Stimulated activated CD8-positive, alpha-beta memory T cell treated with anti-CD3 and anti-CD28 coated beads, Interleukin-7, amount 100 ng/mL, for 1 hour (primary cell): ENCODE data around the gene PIM1.
"Not testable (repeated sequence)": the region's sequence is repeated elsewhere in the genome, so short reads cannot be mapped to it uniquely, and the experiment has no call there.

Source experiments
- DNase-seq, 2 donors: peaks; one replicate each; pipeline ENCODE4 v3.0.0-alpha.2; 2020; ENCODE audit warnings: low read depth in 2 of 2

PIM1 gene

DNA sequence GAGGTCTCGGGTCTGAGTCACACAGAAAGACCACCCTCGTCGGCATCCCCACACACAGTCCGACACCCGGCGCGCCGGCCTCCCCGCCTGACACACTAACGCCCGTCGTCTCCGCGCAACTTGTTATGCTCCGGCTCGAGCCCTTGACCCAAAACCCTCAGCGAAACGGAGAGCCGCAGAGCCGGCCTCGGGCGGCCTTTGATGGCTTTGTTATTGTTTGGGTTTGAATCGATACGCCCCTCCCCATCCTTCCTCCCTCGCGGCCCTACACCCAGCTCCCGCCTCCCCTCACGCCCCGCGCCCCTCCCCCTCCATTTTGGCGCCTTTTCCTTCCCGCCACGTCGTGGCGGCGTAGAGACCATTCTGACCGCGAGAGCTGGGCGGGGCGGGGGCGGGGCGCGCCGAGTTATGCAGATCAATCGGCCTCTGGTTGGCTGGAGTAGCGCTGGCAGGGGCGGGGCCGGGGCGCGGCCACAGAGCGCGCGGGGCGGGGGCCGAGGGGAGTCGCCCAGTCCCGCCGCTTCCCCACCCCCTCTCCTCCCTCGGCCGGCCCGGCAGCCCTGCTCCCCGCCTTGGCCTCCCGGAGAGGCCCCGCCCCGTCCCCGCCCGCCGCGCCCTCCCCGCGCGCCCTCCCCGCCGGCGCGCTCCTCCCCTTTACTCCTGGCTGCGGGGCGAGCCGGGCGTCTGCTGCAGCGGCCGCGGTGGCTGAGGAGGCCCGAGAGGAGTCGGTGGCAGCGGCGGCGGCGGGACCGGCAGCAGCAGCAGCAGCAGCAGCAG, at the start of gene PIM1:
PIM1 (plus strand) TSS at position 657 of the 777 bp plus-strand sequence. CDS start 424 bp downstream, outside the sequence.
- DNase-seq, result peak; percentile 98 to 99

DNA sequence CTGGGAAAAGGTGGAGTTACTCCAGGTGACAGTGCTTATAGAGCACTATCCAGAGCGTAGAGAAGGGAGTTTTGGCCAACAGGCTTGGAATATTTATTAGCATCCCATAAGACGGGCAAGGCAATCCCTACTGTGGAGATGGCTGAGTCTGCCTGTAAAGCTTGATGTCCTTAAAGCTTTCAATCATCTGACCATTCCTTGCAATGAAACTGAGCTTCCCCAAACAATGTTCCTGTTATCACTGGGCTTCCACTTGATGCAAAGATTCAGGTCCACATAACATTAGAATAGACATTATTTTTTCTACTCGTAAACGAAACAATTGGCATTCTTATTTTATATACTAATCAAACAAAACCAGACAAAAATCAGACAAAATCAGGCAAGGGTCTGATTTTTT, 48.4 kb upstream of the PIM1 start:
- no peak for DNase-seq

DNA sequence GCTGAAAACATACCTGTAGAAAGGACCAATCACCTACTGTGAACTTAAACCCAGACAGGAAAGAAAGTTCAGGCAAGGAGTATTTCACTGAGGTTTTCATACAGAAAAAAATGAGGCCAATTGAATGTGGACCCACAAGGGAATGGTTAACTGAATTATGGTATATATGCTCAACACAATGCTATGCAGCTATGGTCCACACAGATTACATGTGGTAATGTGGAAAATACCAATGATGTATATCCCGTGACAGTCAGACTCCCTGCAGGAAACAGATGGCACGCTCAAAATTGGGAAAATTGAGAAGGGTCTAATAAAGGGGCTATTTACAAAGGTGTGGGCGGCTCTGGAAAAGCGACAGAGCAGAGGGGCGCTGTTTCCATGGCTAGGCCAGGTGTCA, 47.1 kb upstream of the PIM1 start:
- DNase-seq, result no peak

DNA sequence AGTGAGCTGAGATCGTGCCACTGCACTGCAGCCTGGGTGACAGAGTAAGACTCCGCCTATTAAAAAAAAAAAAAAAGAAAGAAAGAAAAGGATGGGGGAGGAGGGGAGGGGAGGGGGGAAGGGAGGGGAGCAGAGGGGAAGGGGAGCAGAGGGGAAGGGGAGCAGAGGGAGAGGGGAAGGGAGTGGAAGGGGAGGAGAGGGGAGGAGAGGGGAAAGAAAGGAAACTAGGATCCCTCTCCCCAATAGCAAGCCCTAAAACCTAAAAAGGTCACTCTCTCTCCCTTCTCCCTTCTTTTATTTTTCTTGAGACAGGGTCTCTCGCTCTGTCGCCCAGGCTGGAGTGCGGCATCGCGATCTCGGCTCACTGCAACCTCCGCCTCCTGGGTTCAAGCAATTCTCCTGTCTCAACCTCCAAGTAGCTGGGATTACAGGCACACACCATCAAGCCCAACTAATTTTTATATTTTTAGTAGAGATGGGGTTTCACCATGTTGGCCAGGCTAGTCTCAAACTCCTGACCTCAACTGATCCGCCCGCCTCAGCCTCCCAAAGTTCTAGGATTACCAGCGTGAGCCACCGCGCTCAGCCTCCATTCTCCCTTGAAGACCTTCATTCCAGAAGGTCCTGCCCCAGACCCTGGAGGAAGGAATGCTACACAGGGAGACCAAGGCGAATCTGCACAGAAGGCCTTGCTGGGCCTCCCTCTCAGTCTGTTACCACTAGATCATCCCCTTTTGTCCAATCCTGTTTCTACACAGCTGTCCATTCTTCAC, 45.8 kb upstream of the PIM1 start:
- no peak for DNase-seq

DNA sequence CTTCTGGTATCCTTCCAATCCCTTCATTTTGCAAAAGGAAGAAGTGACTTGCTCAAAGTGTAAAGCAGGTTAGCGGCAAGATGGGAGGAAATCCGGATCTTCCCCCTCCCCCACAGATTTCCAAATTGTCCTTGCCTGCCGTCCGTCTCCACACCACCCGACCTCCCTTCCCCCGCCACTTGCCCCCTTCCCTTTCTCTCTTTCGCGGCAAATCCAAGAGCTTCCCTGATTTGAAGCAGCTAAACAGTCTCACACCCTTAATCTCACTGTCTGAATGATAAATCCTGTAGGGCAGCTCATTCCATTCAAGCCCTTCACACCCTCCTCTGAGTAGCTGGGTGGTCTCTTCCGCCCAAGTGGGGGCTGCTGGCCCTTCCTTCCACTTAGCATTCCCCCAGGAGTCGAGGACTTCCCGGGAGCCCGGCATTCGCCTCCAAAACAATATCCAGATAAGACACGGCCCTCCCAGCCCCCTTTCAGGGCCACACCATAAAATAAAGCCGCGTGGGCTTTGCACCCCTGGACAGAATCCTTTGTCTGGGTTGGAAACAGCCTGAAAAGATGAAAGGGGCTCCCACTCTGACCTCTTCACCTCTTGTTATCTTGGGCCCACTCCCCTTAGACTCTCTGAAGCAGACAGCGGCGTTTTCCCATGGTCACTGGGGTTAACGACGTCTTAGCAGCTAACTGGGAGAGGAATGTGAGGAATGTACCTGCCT, 44.0 kb upstream of the PIM1 start:
- no peak for DNase-seq

DNA sequence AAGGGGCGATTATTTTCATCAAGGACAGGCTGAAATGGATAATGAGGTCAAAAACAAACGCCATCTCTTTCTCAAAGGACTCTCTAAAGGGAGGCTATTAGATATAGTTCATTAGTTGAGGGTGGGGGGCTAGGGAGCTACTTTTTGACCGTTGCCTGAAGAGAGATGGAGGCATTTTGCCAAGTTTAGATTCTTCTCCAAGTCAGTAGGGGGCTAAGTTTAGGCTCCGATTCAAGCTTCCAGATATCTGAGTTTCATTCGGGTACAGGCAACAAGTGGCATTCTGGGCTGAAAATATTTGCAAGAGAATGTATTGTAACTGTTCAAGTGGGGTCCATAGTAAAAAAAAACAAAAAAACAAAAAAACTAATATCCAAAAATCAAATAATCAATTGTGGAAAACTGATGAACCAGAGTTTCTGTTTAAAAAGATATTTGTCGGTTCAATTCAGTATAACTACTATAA, 43.4 kb upstream of the PIM1 start:
- no peak for DNase-seq

DNA sequence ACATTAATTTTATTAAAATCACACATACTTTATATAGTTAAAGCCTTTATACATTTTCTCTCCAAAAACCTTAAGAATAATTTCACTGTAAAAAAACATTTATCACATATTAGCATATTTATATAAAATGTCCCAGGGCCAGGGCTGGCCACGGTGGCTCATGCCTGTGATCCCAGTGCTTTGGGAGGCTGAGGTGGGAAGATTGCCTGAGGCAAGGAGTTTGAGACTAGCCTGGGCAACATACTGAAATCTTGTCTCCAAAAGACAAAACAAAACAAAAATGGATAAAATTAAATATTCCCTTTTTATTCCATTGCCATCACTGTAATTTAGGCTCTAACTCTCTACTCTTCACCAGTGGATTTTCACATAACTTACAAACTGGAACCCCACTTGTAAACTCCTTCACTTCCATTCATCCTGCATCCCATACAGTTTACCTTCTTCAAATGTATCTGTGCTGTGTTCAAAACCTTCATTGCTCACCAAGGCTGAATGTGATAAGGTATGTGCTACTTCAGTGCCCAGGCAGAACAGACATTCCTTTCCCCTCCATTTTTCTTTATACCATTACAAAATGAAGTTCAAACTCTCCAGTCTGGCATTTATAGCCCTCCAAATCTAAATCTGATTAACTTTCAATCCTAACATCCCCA, 42.9 kb upstream of the PIM1 start:
- no peak for DNase-seq

DNA sequence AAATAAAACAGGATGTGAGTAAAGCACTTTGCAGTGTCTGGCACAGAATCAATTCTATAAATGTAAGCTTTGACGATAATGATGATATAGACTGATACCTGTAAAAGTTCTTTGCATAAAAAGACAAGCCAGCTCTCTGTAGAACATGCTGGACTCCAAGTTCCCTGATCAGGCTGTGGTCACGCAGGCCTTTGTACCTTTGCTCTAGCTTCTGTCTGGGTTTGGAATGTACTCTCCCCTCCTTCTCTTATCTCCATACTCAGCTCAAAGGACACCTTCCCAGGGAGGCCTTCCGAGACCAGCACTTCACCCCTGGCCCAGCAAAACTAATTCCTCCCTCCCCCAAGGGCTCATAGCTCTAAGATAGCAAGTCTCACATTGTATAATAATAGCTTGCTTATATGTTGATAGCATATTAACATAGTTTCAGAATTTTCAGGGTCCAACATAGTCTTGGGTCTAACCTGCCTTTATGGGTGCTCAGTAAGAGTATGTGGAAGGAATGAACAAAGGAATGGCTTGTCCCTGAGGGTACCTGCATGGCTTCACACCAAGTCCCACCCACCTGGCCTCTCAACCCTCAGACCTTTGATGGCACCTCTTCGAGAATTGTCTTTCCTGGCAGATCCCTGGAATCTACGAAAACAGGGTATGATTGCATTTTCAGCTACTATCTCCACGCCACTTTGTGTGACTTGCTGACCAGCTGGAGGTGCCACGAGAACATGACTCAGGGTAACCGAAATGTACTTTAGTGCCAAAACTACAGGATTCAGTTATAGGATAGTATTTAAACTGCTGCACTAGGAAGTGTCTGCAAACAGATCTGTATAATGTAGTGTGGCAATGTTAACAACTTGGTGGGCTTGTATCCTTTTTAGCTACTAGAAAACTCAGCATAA, 41.7 kb upstream of the PIM1 start:
- no peak for DNase-seq

DNA sequence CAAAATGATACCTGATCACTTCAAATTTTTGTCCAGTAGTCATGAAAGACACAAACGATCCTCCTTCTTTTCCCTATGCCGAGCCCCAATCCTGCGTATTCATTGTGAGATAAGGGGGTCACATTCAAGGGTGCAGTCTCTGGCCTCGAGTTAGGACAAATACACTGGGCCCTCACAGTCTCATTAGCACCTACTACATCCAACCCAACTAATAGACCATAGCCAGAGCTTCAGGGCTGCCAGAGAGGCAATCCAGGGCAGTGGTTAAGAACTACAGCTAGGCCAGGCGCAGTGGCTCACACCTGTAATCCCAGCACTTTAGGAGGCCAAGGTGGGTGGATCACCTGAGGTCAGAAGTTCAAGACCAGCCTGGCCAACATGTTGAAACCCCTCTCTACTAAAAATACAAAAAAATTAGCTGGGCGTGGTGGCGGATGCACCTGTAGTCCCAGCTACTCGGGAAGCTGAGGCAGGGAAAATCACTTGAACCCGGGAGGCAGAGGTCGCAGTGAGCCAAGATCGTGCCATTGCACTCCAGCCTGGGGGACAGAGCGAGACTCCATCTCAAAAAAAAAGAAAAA, 41.0 kb upstream of the PIM1 start:
- not testable (repeated sequence) for DNase-seq

DNA sequence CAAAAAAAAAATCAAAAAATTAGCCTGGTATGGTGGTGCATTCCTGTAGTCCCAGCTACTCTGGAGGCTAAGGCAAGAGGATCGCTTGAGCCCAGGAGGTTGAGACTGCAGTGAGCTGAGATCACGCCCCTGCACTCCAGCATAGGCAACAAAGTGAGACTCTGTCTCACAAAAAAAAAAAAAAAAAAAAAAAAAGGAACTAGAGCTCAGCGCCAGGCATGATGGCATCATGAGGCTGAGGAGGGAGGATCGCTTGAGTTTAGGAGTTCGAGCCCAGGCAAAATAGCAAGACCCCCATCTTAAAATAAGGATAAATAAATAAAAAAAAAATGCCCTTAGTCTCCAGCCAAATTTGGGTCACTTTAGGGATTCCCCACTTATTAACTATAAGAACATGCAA, 40.4 kb upstream of the PIM1 start:
- no peak for DNase-seq

DNA sequence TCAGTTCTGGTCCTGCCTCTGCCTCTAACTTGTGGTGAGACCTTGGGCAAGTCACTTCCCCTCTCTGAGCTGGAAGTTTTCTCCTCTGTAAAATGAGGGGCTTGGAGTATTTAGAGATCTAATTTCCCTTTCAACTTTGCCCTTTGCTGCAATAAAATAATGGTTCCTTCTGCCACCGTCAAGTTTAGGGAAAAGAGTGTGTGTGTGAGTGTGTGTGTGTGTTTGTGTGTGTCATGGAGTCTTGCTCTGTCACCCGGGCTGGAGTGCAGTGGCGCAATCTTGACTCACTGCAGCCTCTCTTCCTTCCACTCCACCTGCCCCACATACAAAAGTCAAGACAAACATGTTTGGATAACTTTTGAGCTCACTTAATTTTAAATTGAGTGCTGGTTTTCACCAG, 39.2 kb upstream of the PIM1 start:
- no peak for DNase-seq

DNA sequence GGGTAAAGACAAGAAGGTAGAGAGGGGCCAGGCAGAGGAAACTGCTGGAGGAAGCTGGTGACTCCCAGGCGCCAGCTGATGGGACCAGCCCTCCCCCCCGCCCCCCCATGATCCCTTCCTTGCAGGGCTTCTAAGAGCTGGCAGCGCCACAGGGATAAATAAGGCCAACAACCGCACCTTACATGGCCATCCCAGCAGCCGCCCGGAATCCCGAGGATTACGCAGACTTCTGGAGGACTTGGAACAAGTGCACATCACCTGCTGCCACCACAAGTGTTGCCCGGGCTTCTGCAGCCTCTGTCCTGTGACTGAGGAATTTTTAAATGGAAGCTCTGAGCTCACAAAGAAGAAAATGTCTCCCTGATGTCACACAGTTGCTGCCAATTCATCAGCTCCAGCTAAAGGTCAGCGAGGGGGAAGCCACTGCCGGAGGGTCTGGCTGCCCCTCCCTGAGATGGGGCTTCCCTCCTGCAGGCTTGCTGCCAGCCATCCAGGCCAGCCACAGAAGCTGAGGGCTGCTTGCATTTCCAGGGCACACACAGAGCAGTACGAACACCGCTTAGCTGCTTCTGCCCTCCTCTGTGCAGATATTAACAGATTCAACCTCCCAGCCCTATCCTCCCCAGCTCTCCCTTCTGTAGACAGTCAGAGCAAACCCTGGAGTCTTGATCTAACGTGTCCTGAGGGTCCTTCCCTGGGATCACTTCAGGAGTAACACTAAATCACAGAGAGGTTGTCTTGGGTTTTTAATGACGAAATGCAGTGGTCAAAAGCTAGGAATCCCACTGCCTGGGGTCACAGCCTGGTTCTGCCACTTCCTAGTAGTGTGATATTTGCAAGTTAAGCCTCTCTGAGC, 38.6 kb upstream of the PIM1 start:
- DNase-seq, result no peak

DNA sequence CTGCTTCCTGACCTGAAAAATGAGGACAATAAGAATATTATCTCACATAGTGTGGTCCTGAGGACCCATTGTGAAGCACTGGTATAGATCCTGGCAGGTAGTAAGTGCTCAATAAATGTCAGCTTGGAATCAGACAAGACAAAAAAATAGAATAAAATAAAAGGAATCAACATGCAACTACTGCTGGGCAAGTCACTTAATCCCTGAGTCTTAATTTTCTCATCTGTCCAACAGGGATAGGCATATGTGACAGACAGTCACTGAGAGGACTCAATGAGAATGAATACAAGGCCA, 38.0 kb upstream of the PIM1 start:
- no peak for DNase-seq

DNA sequence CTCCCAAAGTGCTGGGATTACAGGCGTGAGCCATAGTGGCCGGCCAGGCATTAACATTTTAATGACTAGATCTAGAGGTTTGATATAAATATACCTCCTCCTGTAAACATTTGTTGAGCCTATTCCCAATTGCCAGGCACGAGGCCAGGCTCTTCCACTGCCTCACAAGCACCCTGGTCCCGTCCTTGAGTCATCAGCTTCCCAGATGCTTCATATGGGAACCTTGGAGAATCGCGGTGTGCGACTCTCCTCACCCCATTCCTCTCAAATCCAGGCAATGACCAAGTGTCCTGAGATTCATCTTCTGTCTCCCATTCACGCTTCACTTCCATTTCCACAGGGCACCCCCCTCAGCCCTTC, 35.9 kb upstream of the PIM1 start:
- DNase-seq, result no peak

DNA sequence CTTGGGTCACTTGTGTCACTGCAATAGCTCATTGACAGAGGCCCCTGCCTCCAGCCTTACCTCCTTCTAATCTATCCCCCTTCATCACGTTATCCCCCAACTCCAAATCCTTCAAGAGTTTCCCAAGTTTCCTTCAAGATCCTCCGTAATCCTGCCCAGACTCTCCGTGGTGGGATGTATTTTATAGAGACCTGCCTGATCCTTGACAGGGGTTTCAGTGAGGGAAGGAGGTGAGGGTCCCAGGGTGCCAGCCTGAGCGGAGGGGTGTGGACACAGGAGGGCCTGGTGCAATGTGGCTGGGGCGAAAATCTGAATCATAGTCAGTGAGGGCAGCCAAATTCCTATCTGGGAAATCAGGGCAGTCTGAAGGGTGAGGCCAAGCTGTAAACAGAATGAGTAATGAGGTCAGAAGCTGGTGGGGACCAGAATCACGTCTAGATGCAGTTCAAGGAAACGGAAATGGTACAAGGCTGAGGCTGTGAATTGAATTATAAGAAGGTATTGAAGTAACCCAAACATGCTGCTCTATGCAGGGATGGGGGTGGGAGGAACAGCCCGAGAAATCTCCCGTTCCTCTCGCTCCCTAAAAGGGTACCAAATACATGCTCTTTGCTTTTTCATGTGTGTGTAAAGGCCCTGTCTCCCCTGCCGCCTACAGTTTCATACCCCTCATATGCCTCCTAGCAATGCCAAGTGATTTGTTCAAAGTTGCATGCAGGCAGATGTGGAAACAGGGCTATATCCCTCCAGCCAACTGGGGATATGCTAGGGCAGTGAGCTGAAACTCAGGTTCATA, 35.4 kb upstream of the PIM1 start:
- DNase-seq, result no peak

DNA sequence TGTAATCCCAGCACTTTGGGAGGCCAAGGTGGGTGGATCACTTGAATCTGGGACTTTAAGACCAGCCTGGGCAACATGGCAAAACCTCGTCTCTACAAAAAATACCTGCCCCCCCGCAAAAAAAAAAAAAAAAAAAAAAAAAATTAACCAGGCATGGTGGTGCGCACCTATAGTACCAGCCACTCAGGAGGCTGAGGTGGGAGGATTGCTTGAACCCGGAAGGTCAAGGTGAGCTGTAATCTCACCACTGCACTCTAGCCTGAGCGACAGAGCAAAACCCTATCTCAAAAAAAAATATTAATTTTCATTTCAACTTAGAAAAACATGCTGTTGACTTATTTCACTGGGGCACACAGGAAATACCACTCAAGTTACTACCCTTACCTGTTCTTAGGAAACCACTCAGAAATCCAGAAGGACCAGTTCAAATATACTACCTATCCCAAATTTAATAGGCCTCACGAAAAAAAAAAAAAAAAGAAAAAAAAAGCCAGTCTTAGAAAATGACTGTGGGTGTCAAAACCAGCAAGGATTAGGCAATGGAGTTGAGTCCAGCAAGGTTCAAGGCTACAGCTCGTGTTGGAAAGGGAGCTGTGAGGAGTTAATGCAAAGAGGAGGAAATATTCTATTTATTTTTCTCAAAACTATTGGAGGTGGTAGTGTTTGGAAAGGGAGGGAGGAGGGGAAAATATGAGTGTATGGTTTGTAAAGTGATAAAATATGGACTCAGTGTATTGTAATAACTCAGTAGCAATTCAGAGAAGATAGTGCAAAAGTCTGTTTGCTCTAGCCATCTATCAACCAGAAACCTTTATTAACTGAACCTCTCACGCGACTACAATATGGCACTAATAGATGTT, 33.9 kb upstream of the PIM1 start:
- no peak for DNase-seq

DNA sequence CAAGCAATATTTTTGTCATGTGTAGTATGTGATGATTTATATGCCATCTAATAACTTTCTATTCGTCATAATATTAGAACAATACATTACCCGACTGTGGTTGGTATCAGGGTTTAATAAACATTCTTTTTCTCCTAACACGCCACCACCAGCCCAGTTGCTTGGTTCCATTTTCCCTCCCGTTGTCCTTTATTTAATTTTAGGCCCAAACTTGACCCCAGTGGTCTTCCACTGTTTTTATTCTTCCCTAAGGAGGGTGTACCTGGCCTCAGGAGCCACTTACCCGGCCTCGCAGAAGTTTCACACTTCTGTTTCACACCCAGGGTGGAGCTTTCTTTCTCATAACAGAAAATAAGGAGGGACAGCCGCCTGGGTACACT, 33.1 kb upstream of the PIM1 start:
- DNase-seq, result no peak
